ENCODE measurements around the gene NEK4. TPM values are rescaled to one million over a fixed set of nuclear protein-coding genes. Genes with fewer than 3 reads are reported as not detected.
"Not testable (repeated sequence)": the region's sequence is repeated elsewhere in the genome, so short reads cannot be mapped to it uniquely, and the experiment has no call there.

Gene NEK4
- total RNA-seq, 1 experiment from 2014 or later, result 22.9 TPM

DNA sequence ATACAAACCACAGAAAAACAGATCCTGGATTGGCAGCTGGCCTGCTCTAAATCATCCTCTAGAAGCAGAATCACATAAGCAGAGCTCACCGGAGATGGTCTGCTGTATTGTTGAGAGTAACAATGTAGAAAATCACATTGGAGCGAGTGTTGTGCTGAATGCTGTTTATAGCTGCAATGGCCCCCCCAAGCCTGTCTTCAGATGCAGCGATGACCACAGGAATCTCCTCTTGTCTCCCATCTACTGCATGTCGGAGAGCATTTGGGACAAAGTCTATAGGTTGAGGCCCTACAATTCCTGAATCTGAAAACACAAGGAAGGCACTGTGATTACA lies 73.1 kb downstream of the NEK4 start:
- no peak for DNase-seq (ENCODE audit: low read depth)

DNA sequence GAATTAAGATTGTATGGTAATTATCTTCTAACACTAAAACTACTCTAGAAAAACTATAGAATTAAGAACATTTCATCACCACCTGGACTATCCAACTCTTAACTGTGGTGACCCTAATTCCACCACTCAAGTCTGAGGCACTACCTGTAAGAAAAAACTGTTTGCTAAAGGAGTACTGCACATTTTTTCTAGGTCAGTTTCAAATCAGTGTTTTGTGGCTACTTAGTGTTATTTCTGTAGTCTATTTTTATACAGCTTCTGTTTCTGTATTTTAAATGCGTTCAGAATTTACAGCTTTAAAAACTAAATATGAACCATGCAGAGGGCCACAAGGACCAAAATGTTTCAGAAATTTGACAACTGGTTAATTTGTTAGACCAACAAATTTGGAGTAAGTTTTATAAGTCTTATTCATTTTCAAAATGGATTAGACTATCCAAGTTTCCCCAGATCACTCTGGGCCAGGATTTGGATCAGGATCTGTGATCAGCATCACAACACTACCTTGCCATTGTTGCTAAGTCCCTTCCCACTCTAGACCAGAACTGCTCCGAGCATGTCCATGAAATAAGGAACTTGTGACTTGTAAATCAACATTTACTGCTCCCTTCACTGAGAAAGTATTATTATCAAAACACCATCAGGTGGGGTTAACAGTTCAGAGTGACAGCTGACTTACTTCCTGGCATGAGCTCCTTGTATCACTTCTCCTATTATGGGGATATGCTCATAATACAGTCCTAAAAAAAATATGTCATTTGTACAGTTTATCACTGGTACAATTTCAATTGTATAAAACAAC lies 73.7 kb downstream of the NEK4 start:
- DNase-seq (ENCODE audit: low read depth), result no peak

DNA sequence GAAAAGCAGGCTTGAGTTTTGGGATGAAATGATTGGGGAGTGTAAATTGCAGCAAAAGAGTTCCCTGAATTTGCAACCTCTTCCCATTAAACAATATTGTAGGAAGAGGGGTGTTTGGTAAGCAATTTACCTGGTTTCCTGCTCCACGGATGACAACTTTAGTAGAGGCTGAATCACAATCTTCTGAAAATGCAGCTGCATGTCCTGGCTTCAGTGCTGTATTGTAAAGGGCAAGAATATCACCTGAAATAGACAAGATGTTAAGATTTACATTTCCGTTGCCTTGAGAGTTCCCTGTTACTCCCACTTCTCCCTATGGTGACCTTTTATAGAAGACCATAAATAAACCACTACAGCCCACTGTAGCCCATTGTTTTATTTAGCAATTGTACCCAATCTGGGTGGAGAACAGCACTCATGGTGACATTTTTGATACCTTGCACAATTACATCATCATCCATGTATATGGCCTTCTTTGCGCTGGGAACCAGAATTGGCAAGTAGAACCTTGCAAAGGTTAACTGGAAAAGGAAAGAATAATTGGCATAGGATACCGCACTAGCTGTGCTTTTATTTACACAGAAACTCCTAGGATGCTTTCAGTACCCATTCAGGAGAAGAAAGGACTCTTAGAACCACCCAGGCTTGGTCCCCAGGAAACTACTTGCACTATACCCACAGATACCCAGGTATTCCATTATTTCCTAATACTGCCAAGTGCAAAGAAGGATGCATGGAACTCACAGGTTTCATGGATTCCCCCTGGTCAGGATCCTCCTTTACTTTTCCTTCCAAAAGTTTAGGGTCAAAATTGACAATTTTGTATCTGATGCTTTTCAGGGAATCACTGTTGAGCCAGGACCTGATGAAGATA lies 74.7 kb downstream of the NEK4 start:
- no peak for DNase-seq (ENCODE audit: low read depth)

DNA sequence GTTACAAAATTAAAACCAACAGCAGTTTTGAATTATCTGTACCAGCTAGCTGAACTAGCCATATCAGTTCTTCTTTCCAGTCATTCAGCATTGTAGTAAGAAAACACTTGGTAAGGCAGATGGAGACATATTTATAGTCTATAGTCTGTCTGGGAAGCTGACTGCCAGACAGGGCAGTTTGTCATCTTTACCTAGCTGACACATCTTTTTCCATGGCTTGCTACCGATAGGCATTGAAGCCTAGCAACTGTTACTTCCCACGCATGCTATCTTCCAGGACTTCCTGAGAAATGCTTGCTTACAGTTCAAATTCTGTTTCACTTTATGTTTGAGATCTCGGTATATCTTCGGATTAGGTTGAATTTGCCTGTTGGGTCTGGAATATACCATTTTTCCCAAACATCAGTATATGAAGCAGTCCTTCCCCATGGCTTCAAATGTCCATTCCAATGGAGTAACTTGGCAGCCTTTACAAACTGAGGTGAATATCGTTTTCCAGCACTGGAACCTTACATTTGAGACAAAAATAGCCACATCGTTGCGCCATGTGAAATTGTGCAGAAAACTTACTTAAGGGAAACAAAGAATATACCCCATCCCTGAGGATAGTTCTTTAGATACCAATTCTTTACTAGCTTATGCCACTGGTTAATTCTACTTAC lies 76.1 kb downstream of the NEK4 start:
- DNase-seq (ENCODE audit: low read depth), result no peak

DNA sequence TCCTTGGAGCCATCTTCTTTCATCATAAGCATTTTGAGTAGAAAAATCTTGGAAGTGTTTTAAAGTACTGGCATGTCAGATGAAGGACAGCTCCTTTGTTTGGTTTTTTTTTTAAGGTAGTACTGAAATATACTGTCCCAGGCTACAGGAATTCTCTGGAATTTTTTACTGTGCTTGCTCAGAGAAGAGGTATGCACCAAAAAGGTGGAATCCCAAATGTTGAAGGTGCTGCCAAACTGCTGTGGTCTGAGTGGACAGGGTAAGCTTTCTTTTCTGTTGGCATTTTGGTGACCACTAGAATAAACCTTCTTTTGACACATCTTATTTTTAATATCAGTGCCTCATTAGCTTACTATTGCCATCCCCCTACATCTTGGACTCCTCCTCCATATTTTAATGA lies 77.7 kb downstream of the NEK4 start:
- DNase-seq (ENCODE audit: low read depth), result no peak

DNA sequence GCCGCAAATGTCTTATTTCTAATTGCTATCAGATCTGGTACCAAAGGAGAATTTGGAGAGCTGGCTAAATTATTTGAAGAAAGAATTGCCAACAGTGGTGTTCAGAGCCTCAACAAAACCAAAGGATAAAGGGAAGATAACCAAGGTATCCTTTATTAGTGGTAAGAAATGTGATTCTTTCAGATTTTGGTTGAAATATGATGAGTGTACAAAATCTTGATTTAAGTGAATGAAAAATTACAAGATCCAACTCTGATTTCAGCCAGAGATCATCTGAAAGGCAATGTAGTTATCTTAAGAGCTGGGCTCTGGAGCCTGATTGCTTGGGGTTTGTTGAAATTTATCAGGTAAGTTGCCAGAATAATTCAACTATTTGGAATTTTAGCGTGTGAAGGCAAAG lies 80.2 kb downstream of the NEK4 start:
- no peak for DNase-seq (ENCODE audit: low read depth)

DNA sequence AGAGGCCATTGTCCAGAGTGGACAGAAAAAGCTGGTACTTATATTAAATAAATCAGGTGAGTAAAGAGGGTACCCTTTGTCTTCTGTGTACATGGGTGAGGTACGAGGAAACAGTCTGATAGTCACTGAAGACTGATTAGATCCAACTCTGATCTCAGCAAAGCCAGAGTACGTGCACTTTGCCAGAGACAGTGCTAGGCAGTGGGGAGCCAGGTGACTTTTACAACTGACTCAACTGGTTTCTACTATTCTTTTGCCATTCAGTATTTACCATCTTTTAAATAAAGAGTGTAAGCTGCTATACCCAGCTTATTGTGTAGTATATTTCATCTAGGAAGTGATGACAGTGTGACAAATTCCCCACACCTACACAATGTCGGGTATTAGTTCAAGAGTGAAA lies 81.6 kb downstream of the NEK4 start:
- no peak for DNase-seq (ENCODE audit: low read depth)

DNA sequence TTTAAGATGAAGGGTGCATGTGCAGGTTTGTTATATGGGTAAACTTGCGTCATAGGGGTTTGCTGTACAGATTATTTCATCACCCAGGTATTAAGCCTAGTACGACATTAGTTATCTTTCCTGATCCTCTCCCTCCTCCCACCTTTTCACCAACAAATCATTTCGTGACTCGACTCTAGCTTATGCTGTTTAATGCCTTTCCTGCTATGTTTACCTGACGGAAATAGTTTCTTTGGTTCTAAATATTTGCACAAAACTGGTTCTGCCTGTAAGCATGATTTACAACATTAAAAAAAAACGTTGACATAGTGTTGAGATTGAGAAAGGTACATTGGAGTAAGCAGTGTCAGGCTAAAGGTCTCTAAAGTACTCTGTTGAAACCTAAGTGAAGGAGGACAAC lies 82.5 kb downstream of the NEK4 start:
- DNase-seq (ENCODE audit: low read depth), result no peak

DNA sequence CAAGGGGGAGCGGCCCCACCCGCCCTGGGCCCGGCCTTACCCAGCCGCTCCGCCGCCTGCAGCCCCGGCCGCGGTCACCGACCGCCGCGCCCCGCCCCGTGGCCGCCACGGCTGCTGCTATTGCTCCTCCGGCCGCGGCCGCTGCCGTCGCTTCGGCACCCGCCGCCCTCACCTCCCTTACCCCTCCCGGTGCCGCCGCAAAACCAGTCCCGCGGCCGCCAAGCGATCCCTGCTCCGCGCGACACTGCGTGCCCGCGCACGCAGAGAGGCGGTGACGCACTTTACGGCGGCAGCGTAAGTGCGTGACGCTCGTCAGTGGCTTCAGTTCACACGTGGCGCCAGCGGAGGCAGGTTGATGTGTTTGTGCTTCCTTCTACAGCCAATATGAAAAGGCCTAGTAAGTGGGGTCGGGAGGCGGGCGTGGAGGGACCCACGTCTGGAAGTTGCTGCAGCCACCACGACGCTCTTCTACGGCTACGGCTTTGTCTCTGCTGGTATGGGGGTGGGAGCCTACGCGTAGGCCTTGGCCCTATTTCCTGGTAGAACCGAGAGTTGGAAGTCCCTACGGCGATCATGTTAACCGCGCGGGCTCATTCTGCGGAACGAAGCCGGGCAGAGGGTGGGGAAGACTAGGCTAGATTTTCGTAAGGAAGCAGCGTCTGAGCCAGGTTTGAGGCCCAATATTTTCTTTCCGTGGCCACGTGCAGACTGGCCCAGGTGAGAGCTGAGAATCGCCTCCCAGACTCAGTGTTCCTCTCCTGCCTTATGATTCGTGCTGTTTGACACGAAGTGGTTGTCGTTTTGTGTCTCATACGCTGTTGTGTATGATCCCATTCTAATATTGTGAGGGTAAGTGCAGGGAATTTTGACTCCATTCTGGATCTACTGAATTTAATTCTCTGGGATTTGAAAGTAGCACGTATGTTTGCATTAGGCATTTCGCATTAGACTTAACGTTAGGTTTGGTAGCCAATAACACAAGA lies 84.7 kb downstream of the NEK4 start, which contains the start of the genes GNL3 and PBRM1:
Gene GNL3, plus strand, starts transcription at position 324 of the 983 bp plus-strand sequence. Its CDS starts 61 bp downstream, at position 385.
Gene PBRM1, minus strand, starts transcription at position 205 of the 983 bp plus-strand sequence.
- peak; percentile 97 for DNase-seq (ENCODE audit: low read depth)

DNA sequence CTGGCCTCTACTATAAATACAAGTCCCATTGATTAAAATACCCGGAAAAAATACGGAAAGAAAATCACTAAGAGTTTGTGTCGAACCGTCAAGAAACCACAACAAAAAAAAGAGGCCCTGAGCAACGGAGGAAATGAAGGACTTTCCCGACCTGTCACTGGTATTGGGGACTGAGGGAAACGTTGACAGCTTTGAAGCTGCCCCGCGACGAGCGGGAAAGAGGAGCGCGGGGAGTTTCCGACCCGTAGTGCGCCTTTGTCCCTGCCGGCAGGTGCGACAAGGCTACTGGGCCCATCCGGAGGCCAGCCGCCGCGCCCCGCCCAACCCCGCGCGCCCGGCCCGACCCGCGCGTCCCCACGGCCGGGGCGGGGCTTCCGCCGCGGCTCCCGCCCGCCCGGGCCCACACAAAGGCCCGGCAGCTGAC lies 85.4 kb downstream of the NEK4 start:
- peak; percentile 83 for DNase-seq (ENCODE audit: low read depth)

DNA sequence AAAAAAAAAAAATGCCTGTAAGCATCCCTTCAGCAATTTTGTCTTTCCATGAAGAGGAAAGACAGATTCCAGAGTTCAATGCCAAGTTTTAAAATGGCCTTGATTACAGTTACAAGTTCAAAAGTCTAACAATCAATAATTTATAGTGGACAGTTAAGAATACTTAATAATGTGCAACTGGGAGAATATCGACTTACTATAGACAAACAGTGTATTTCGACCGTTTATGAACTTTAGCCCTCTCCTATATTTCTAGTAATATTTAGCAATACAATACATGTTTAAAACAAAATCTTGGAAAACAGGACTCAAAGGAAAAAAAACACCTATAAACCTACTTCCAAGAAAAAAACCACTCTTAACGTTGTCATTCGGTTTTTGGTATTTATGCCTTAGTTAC lies 86.6 kb downstream of the NEK4 start:
- DNase-seq (ENCODE audit: low read depth), result no peak

DNA sequence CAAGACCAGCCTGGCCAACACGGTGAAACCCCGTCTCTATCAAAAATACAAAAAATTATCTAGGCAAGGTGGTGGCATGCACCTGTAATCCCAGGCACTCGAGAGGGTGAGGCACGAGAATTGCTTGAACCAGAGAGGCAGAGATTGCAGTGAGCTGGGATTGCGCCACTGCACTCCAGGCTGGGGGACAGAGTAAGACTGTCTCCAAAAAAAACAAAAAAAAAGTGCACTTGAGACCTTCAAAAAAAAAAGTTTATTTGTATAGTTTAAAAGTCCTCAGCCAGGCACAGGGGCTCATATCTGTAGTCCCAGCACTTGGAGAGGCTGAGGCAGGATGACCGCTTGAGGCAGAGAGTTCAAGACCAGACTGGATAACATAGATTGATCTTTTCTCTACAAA lies 87.1 kb downstream of the NEK4 start:
- DNase-seq (ENCODE audit: low read depth), result no peak

DNA sequence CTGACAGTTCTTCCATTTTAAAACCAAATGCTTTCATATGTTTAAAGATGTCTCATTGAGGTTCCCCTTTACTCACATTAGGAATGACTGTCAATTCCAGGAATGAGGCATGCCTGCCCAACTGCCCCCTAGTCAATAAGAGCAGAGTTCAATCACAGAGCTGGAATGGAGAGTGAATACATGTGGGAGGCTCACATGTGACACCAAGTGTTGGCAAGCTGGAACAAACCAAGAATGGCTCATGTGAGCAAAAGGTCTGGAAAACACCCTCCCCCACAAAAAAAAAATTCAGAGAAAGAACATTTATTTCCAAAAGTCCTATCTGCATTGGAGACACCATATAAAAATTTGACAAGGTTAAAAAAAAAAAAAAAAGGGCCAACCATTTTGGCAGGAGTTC lies 88.7 kb downstream of the NEK4 start:
- DNase-seq (ENCODE audit: low read depth), result peak; percentile 71

DNA sequence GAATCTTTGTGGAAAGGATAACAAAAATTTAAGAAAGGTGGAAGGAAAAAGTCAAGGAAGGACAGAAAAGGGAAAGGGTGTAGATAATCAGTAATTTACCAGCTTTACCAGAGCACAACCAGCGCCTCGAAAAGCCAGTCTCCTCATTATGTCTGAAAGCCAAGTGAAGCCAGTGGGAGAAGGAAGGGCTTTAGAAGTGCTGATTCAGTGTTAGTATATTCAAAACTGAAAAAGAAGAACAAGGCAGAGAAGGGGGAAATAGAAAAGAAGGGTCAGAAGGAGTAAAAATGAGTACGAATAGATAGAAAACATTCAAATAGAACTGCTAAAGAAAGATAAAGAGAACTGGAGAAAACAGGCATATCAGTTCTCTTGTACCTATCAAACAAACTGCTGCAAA lies 89.1 kb downstream of the NEK4 start:
- no peak for DNase-seq (ENCODE audit: low read depth)

DNA sequence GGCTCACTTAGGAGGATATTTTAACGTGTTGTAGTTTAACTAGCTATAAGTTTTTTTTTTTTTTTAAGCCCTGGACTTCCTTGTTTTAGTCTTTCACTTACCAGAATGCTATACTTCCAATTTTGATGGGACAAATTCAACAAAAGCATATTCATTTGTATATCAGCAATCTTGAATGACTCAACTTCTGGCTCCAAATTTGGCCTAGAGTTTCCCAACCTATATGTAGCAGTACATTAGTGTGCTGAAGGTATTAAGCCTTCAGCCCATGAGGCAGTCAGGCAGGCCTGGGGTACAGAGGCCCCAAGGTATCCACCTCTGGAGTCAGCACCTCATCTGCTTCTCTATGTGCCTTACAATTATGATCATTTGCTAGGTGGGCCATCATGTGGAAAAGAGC lies 90.9 kb downstream of the NEK4 start:
- no peak for DNase-seq (ENCODE audit: low read depth)

DNA sequence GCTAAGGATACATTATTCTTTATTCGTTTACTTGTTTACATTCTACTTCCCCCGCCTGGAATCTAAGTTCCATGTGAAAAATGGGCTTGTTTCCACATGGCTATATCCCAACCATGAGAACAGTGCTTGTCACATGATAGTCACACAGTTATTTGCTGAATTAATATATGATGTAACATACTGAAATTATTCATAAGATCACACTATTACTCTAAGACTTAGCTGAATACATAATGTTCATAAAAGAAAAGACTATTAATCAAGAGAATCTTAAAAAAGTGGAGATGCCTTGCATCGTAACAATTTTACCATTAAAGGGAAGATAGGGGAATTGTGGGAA lies 91.6 kb downstream of the NEK4 start:
- DNase-seq (ENCODE audit: low read depth), result no peak

DNA sequence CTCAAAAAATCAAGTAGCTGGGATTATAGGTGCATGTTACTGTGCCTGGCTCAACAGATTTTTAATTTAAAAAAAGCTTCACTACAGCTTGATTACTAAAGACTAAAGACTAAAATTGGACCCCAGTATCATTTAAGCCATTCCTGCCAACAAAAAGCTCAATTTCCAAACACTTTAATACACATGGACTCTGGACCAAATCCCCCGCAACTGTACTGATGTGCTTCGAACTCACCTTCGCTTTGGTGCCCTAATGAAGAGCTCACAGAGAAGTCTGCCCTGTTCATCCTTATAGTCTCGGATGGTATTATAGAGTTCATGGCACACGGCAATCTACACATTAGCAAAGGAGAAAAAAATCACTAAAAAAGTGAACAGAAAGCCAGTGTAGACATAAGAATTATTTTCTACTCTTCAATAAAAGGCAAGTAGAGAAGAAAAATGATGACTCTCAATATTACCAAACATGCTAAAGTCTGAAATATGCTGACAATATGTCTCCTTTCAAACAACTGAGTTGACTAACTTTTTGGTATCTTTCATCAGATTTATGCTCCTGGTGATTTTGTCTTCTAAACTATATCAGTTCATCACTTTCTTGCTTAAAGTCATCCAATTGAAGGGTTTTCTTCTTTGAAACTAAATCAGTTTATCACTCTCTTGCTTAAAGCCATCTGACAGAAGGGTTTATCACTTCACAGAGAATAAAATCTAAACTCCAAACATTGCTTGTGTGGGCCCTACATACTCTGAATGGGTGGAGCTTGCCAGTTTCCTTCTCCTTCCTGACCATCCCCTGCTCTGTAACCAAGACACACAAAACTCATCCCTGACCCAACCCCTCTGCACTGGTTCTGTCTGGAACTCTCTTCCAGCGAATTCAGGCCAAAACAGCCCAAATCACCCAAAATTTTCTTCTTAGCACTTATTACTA lies 92.2 kb downstream of the NEK4 start:
- DNase-seq (ENCODE audit: low read depth), result no peak

DNA sequence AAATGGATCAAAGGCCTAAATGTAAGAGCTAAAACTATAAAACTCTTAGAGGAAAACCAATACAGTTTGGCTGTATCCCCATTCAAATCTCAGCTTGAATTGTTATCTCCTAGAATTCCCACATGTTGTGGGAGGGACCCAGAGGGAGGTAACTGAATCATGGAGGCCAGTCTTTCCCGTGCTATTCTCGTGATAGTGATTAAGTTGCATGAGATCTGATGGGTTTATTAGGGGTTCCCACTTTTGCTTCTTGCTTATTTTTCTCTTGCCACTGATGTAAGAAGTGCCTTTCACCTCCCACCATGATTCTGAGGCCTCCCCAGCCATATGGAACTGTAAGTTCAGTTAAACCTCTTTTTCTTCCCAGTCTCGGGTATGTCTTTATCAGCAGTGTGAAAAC lies 94.5 kb downstream of the NEK4 start:
- not testable (repeated sequence) for DNase-seq (ENCODE audit: low read depth)

DNA sequence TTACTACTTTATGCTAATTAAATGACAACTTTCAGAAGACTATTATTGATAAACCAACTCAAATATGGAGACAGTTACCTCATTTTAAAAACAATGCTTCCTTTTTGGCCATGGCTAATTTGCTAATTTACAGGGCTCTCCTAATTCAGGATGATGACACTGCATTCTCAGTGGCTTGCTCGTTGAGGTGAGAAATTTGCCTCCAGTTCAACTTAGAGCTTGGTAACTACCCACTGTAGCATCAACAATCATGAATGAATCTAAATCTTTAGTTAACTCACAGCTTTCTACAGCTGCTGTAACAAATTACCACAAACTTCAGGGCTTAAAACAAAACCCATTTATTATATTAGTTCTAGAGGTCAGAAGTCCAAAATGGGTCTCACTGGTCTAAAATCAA lies 99.1 kb downstream of the NEK4 start:
- no peak for DNase-seq (ENCODE audit: low read depth)
